ENCODE data around the gene PSKH1.

PSKH1 gene

GRCh38 chr16:67846320-67847063, 46.6 kb upstream of the PSKH1 start, which contains the start of gene NUTF2 (continued):
- TF ChIP-seq, protein P1, sequence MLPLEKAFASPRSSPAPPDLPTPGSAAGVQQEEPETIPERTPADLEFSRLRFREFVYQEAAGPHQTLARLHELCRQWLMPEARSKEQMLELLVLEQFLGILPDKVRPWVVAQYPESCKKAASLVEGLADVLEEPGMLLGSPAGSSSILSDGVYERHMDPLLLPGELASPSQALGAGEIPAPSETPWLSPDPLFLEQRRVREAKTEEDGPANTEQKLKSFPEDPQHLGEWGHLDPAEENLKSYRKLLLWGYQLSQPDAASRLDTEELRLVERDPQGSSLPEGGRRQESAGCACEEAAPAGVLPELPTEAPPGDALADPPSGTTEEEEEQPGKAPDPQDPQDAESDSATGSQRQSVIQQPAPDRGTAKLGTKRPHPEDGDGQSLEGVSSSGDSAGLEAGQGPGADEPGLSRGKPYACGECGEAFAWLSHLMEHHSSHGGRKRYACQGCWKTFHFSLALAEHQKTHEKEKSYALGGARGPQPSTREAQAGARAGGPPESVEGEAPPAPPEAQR (tag by site-specific recombination; IDR thresholded peaks at IDR 0.05) = no peak
- TF ChIP-seq ZNF654 (tag by site-specific recombination; IDR thresholded peaks at IDR 0.05; ENCODE audit: low read depth) (no peak), ZBTB17 (tag by site-specific recombination; IDR thresholded peaks at IDR 0.05) (peak; percentile 92), ZNF501 (tag by site-specific recombination; IDR thresholded peaks at IDR 0.05) (0 out of 2 replicates have a peak, but pooled peaks have one; percentile 23), ZNF785 (tag by site-specific recombination; IDR thresholded peaks at IDR 0.05) (no peak), WT1 (tag by site-specific recombination; IDR thresholded peaks at IDR 0.05) (peak; percentile 53; the same call in 1 of the 2 replicates), OSR2 (tag by site-specific recombination; IDR thresholded peaks at IDR 0.05) (peak; percentile 64), ZNF175 (tag by site-specific recombination; IDR thresholded peaks at IDR 0.05) (no peak), ZBTB7A (tag by site-specific recombination; IDR thresholded peaks at IDR 0.05; ENCODE audit: low read depth) (peak; percentile 67; the same call in 1 of the 2 replicates), KLF10 (tag by site-specific recombination; IDR thresholded peaks at IDR 0.05) (peak; percentile 82; the same call in 1 of the 2 replicates), ZFP41 (tag by site-specific recombination; IDR thresholded peaks at IDR 0.05; ENCODE audit: borderline replicate concordance) (no peak), ZEB2 (tag by site-specific recombination; IDR thresholded peaks at IDR 0.05) (peak; percentile 85), ZNF621 (tag by site-specific recombination; IDR thresholded peaks at IDR 0.05) (no peak), ZNF223 (tag by site-specific recombination; IDR thresholded peaks at IDR 0.05) (no peak), ZNF830 (tag by site-specific recombination; IDR thresholded peaks at IDR 0.05; ENCODE audit: low read depth) (no peak), ZNF112 (tag by site-specific recombination; IDR thresholded peaks at IDR 0.05) (no peak), ZNF280C (tag by site-specific recombination; IDR thresholded peaks at IDR 0.05) (no peak), IKZF3 (tag by site-specific recombination; IDR thresholded peaks at IDR 0.05) (peak; percentile 89), ZBTB1 (tag by site-specific recombination; IDR thresholded peaks at IDR 0.05) (no peak), ZNF2 (tag by site-specific recombination; IDR thresholded peaks at IDR 0.05) (0 out of 2 replicates have a peak, but pooled peaks have one; percentile 61), ZNF292 (tag by site-specific recombination; IDR thresholded peaks at IDR 0.05; ENCODE audit: borderline replicate concordance, low read depth) (no peak)
- TF ChIP-seq, protein P2, sequence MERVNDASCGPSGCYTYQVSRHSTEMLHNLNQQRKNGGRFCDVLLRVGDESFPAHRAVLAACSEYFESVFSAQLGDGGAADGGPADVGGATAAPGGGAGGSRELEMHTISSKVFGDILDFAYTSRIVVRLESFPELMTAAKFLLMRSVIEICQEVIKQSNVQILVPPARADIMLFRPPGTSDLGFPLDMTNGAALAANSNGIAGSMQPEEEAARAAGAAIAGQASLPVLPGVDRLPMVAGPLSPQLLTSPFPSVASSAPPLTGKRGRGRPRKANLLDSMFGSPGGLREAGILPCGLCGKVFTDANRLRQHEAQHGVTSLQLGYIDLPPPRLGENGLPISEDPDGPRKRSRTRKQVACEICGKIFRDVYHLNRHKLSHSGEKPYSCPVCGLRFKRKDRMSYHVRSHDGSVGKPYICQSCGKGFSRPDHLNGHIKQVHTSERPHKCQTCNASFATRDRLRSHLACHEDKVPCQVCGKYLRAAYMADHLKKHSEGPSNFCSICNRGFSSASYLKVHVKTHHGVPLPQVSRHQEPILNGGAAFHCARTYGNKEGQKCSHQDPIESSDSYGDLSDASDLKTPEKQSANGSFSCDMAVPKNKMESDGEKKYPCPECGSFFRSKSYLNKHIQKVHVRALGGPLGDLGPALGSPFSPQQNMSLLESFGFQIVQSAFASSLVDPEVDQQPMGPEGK (tag by site-specific recombination; IDR thresholded peaks at IDR 0.05) = peak; percentile 99
- TF ChIP-seq, protein P3, sequence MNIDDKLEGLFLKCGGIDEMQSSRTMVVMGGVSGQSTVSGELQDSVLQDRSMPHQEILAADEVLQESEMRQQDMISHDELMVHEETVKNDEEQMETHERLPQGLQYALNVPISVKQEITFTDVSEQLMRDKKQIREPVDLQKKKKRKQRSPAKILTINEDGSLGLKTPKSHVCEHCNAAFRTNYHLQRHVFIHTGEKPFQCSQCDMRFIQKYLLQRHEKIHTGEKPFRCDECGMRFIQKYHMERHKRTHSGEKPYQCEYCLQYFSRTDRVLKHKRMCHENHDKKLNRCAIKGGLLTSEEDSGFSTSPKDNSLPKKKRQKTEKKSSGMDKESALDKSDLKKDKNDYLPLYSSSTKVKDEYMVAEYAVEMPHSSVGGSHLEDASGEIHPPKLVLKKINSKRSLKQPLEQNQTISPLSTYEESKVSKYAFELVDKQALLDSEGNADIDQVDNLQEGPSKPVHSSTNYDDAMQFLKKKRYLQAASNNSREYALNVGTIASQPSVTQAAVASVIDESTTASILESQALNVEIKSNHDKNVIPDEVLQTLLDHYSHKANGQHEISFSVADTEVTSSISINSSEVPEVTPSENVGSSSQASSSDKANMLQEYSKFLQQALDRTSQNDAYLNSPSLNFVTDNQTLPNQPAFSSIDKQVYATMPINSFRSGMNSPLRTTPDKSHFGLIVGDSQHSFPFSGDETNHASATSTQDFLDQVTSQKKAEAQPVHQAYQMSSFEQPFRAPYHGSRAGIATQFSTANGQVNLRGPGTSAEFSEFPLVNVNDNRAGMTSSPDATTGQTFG (tag by site-specific recombination; IDR thresholded peaks at IDR 0.05; ENCODE audit: borderline replicate concordance) = no peak
- TF ChIP-seq, protein P4, sequence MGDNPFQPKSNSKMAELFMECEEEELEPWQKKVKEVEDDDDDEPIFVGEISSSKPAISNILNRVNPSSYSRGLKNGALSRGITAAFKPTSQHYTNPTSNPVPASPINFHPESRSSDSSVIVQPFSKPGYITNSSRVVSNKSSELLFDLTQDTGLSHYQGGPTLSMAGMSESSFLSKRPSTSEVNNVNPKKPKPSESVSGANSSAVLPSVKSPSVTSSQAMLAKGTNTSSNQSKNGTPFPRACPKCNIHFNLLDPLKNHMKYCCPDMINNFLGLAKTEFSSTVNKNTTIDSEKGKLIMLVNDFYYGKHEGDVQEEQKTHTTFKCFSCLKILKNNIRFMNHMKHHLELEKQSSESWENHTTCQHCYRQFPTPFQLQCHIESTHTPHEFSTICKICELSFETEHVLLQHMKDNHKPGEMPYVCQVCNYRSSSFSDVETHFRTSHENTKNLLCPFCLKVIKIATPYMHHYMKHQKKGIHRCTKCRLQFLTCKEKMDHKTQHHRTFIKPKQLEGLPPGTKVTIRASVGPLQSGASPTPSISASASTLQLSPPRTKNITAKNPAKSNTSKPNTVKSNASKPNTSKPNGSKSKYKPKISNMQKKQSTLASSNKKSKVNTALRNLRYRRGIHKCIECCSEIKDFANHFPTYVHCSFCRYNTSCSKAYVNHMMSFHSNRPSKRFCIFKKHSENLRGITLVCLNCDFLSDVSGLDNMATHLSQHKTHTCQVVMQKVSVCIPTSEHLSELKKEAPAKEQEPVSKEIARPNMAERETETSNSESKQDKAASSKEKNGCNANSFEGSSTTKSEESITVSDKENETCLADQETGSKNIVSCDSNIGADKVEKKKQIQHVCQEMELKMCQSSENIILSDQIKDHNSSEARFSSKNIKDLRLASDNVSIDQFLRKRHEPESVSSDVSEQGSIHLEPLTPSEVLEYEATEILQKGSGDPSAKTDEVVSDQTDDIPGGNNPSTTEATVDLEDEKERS (tag by site-specific recombination; IDR thresholded peaks at IDR 0.05) = no peak
- TF ChIP-seq, protein P5, sequence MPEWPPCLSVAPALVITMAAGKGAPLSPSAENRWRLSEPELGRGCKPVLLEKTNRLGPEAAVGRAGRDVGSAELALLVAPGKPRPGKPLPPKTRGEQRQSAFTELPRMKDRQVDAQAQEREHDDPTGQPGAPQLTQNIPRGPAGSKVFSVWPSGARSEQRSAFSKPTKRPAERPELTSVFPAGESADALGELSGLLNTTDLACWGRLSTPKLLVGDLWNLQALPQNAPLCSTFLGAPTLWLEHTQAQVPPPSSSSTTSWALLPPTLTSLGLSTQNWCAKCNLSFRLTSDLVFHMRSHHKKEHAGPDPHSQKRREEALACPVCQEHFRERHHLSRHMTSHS (tag by site-specific recombination; IDR thresholded peaks at IDR 0.05) = no peak
- TF ChIP-seq, protein P6, sequence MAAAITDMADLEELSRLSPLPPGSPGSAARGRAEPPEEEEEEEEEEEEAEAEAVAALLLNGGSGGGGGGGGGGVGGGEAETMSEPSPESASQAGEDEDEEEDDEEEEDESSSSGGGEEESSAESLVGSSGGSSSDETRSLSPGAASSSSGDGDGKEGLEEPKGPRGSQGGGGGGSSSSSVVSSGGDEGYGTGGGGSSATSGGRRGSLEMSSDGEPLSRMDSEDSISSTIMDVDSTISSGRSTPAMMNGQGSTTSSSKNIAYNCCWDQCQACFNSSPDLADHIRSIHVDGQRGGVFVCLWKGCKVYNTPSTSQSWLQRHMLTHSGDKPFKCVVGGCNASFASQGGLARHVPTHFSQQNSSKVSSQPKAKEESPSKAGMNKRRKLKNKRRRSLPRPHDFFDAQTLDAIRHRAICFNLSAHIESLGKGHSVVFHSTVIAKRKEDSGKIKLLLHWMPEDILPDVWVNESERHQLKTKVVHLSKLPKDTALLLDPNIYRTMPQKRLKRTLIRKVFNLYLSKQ (tag by site-specific recombination; IDR thresholded peaks at IDR 0.05; ENCODE audit: borderline replicate concordance) = no peak
